HG02759 (cell line): ENCODE measurements around the gene ROR1.
A peak's percentile ranks its signal among the peaks of the same experiment; 100 is the strongest.

Source experiments
- ATAC-seq: cut with Tn5 transposase; IDR thresholded peaks from one replicate; pipeline ENCODE4 v1.9.1; 2021; ENCODE audit warnings: mild to moderate bottlenecking, moderate library complexity; ENCODE audit not compliant: unreplicated experiment

Gene ROR1

GRCh38 chr1:64001038-64001437 lies 227.2 kb downstream of the ROR1 start:
- no peak for ATAC-seq

GRCh38 chr1:64004451-64005025 lies 230.7 kb downstream of the ROR1 start:
- no peak for ATAC-seq

- ATAC-seq = no peak
These were observed 232.0 kb downstream of the ROR1 start for GRCh38 chr1:64005801-64006200.

DNA sequence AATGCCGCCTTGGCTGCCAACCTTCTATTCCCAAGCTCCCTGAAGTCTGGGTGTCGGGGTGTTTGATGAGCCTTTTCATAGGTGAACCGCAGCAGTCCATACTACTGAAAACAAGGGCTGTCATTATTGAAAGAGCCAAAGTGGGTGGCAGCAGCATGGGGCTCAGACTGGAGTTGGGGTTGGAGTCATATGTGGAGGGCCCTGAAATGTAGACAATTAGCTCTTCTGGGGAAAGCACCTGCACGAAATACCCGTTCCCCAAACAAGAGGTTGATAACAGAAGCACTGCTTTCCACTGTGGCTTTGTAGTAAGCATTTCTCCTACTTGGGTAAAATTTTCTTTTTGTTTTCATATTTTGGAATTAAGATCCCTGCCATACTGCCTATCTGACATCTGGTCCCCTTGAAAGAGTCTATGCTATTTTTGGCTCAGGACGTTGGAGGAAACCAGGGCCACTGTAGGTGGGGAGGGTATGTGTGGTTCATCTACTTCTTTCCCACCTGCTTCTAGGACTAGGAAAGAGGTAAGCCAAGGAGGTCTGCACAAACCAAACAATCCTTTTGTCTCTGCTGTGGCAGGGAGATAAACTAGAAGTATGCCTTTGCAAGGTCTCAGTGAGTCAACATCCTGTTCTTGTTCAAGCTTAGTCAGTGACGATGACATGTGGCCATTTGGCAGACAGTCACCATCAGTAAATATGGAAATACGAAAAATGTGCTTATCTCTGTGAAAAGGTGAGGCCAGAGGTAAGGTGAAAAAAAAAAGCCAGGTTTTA lies 232.6 kb downstream of the ROR1 start:
- ATAC-seq = no peak

DNA sequence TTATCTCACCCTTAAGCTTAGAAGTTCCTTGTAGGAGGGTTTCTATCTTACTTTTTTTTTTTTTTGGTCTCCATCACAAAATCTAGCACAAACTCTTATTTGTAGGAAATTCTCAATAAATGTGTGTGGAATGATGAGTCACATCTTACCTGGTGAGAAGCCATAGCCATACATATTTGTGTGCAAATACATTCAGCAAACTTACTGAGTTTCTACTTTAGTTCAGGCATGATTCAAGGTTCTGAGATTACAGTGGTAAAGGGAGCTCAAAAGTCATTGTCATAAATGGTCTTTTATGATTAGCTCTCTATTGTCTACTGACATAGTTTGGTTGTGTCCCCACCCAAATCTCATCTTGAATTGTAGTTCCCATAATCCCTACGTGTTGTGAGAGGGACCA lies 236.5 kb downstream of the ROR1 start:
- ATAC-seq = no peak

- no peak for ATAC-seq
These were observed 239.6 kb downstream of the ROR1 start for GRCh38 chr1:64013395-64013794.

DNA sequence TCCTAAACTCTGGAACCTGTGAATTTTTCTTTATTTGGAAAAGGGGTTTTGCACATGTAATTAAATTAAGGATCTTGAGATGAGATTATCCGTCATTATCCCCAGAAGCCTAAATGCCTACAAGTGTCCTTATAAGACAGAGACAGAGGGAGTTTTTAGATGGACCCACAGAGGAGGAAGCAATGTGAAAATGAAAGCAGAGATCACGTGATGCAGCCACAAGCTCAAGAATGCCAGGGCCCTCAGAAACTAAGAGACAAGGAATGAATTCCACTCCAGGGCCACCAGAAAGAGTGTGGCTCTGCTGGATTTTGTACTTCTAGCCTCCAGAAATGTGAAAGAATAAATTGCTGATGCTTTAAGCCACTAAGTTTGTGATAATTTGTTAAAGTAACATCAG lies 246.0 kb downstream of the ROR1 start:
- ATAC-seq = peak; percentile 80

DNA sequence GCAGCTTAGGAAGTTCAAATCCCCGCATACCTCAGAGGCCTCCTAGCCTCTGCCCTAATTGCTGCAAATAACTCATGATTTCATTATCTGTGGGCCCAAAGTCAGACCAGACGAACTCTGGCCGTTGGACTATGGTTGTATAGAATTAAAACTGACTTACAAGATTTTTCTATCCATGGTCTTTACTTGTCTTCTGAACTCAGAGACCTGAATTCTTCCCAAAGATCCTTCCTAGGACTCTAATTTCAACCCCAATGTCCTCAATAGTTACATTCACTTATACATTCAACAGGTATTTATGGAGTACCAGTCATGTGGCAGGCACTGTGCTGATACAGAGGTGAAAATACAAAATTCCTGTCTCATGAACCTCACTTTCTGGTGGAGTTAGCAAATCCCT lies 247.2 kb downstream of the ROR1 start:
- ATAC-seq = no peak

DNA sequence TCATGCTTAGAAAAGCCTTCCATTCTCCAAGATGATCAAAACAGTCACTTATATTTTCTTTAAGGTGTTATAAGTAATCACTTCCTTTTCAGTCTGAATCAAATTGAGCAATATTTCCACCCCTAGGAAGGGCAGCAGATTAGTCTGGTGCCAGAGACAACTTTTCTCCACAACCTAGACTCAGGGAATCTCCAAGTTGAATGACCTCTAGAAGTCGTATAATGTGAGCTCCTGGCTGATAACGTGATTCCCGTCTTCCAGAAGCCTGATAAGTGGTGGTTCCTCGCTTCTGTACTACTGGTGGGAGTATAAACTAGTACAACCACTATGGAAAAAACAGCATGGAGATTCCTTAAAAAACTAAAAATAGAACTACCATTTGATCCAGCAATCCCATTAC lies 251.2 kb downstream of the ROR1 start:
- no peak for ATAC-seq

- no peak for ATAC-seq
These were observed 255.2 kb downstream of the ROR1 start for GRCh38 chr1:64029037-64029436.

DNA sequence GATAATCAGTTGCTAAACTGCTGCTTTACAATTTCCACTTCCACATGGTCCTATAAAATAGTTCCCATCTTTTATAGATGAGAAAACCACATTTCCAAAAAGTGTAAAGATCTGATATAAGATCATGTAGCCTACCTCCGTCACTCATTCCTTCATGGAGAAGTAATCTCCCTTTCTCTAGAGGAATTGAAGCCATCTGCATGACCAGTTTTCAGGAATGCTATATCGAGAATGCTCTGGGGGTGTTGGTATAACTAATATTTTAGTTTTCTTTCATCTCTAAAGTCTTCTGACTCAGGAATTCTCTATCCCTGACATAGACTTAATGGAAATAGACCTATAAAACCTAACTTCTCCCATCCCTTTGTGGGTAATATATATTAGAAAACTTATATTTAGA lies 256.6 kb downstream of the ROR1 start:
- no peak for ATAC-seq

- no peak for ATAC-seq
These were observed 257.4 kb downstream of the ROR1 start for GRCh38 chr1:64031236-64031635.

DNA sequence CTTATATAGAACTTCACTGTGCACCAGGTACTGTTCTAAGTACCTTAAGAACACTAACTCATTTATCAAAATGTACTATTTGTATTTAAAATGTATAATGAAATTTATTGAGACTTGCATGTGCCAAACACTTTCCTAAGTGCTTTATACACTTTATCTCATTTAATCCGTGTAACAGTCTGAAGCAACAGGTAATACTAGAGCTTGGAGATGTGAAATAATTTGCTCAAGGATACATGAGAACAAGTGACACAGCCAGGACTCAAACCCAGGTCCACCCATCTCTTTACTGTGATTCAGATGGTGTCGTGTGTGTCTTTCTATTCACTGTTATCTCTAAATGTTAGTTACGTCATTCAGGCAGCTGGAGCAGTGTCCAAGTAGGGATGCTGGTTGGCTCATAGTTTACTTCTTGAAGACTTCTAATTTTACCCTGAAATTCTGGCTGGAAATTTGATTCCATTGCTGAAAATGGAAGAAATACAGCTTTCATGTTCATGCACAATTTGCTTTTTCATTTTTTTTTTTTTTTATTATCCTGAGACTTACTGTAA lies 259.9 kb downstream of the ROR1 start:
- ATAC-seq = no peak

GRCh38 chr1:64036549-64036948 lies 262.7 kb downstream of the ROR1 start:
- ATAC-seq = no peak

DNA sequence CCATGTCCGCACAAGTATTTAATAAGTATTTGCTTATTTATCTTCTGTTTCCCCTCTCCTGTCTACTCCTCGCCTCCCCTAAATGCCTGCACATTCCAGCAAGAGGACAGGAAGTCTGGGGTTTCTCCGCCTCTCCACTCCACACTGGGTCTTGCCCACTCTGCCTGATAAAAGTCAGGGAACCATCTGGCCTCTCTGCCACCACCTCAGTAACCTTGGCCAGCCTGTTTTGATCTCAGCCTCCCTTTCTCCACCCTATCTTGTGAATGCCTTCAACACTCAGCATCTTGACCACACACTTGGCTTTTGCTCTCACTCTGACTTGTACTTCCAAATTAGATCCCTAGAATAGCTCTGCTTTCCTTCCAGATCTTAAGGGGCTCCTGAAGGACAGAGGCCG lies 264.3 kb downstream of the ROR1 start:
- no peak for ATAC-seq

DNA sequence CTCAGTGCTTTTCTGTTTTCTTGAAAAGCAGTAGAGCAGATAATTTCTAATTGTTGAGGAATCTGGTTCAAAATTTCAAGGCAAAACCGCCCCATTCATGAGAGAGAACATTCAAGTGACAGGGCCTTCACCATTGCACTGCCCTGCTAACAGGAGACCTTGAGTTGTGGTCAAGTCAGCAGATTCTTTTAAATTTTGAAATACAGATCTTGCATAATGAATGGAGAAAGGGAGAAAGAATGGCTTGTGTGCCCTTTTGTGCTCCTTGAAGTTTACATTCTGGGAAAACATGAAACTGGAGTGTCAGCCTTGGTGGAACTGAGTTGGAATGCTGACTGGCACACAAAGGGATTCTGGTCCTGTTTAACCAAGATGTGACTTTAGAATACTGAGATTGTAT lies 265.1 kb downstream of the ROR1 start:
- no peak for ATAC-seq

- ATAC-seq = no peak
These were observed 265.6 kb downstream of the ROR1 start for GRCh38 chr1:64039390-64039926.

DNA sequence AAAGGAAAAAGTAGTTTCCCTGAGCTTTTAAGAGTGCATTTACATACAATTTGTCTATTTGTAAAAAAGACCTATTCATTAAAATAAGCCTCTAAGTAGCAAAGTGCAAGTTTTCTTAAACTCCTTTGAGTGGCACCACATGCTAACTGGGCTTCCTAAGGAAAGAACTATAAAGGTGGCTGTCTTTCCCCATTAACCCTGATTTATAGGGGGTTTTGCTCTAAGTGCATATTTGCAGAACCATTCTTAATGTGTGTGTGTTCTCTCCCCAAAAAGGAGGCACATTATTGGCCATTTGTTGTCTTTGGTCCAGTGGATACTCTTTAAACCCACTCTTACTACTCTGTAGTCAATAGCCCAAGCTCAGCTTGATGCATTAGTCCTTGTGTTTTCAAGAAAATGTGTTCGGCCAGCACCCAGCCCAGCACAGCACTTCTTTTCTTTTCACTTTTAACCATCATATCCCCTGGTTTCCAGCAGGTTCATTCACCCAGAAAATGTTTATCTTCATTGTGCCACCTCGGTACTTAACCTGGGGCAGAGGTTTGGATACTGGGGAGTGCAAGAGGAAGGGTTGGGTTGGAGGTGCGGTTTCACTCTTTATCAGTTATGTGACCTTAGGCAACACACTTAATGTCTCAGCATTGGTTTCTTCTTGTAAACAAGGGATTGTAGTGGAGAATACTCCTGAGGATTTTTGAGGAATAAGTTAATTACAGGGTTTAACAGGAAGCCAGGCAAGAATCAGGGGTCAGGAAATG lies 267.7 kb downstream of the ROR1 start:
- ATAC-seq = no peak

- no peak for ATAC-seq
These were observed 268.7 kb downstream of the ROR1 start for GRCh38 chr1:64042331-64043100.

GRCh38 chr1:64043288-64043687 lies 269.5 kb downstream of the ROR1 start:
- ATAC-seq = no peak

DNA sequence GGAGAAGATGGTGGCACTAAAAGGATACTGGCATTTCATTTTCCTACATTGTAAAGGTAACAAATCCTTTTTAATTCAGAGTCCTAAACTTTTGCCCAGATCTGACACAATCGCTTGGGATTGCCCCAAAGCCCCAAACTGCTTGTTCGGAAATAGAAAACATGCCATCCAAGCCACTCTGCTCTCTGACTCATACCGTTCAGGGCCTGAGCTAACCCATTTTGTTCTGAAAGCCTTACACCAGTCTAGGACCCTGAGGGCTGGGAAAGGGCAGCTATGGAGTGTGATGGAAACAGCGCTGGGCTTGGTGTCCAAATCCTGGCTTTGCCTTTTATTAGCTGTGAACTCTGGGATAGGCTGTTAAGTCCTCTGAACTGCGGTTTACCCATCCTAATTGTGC lies 270.2 kb downstream of the ROR1 start:
- no peak for ATAC-seq
